HL-60 (cell line): Measurements from ENCODE around the gene OR1L6.

Experiments used
- DNase-seq, 2 experiments: peaks; one replicate each; pipeline ENCODE4 v3.0.0-alpha.2; 2010 to 2020; ENCODE audit warnings: low read depth in 1 of 2, low spot score in 1 of 2
- H3K27ac ChIP-seq: fragments of 250-450 bp; sonication (Bioruptor Pico); replicated peaks from 2 replicates; pipeline ENCODE4 v1.5.1; 2020; ENCODE audit warnings: mild to moderate bottlenecking, moderate library complexity
- H3K27me3 ChIP-seq: fragments of 250-450 bp; sonication (Bioruptor Pico); 2 replicates; pipeline ENCODE4 v1.5.1; 2021; ENCODE audit warnings: mild to moderate bottlenecking, moderate library complexity; ENCODE audit not compliant: insufficient read depth, poor library complexity, severe bottlenecking
- H3K4me3 ChIP-seq: replicated peaks from 2 replicates; pipeline ENCODE4 v1.5.1; 2011; ENCODE audit warnings: mild to moderate bottlenecking, control low read depth, low read length; ENCODE audit not compliant: insufficient read depth
- CTCF ChIP-seq: IDR thresholded peaks from one replicate; pipeline ENCODE4 v1.5.1; 2011; ENCODE audit warnings: low read length, control low read depth, inconsistent platforms; ENCODE audit not compliant: insufficient read depth
- GABPA ChIP-seq: IDR thresholded peaks from 2 replicates; pipeline ENCODE4 v1.6.1; 2012; ENCODE audit warnings: low read depth
- POLR2AphosphoS5 ChIP-seq: IDR thresholded peaks from 2 replicates; pipeline ENCODE4 v1.6.1; 2012; ENCODE audit warnings: low read depth
- REST ChIP-seq: IDR thresholded peaks from 2 replicates; pipeline ENCODE4 v1.6.1; 2012; ENCODE audit warnings: low read depth; ENCODE audit not compliant: insufficient replicate concordance
- SPI1 ChIP-seq: IDR thresholded peaks from 2 replicates; pipeline ENCODE4 v1.6.1; 2012; ENCODE audit warnings: low read depth, mild to moderate bottlenecking, borderline replicate concordance
- long read RNA-seq: library from polyadenylated mRNA; unstranded; transcript quantifications from one replicate; pipeline ENCODE4 v2.0.0, GENCODE V29; 2020

Gene OR1L6
- long read RNA-seq, result 0 reads

- no peak for DNase-seq
- no peak within 1 kb of the TSS for H3K4me3 ChIP-seq
- no peak within 1 kb of the TSS for H3K27ac ChIP-seq
- TF ChIP-seq CTCF, result no peak
- no peak for TF ChIP-seq SPI1
- no peak for TF ChIP-seq GABPA
- TF ChIP-seq REST, result no peak
- TF ChIP-seq POLR2AphosphoS5, result no peak
- H3K27me3 ChIP-seq, result no peaks in the 10 kb centered on the region
These were observed at the start of gene OR1L6 for GRCh38 chr9:122742003-122742402. Gene OR1L6 (plus strand): TSS chr9:122742303. CDS start chr9:122749848, 7,545 bp downstream.

- no peak overlapping the region for H3K4me3 ChIP-seq
- TF ChIP-seq POLR2AphosphoS5 (no peak), GABPA (no peak), REST (no peak), CTCF (no peak), SPI1 (no peak)
- H3K27me3 ChIP-seq, result peaks cover 13% of the 10 kb centered on the region
- DNase-seq, result no peak
- H3K27ac ChIP-seq, result no peak overlapping the region
These were observed 46.4 kb upstream of the OR1L6 start for GRCh38 chr9:122695696-122696095.

- Histone ChIP-seq H3K4me3 (no peak overlapping the region), H3K27ac (no peak overlapping the region), H3K27me3 (no peaks in the 10 kb centered on the region)
- TF ChIP-seq CTCF (no peak), SPI1 (no peak), GABPA (no peak), POLR2AphosphoS5 (no peak), REST (no peak)
- no peak for DNase-seq
These were observed 24.1 kb upstream of the OR1L6 start for GRCh38 chr9:122718038-122718437.
